HG02870 (cell line): ENCODE measurements around the gene GALNT14.

Experiments used
- ATAC-seq: cut with Tn5 transposase; IDR thresholded peaks from one replicate; pipeline ENCODE4 v1.9.1; 2021; ENCODE audit warnings: mild to moderate bottlenecking, moderate library complexity; ENCODE audit not compliant: unreplicated experiment

Gene GALNT14

GRCh38 chr2:30865243-30865642 is 273.0 kb downstream of the GALNT14 start:
- no peak for ATAC-seq

DNA sequence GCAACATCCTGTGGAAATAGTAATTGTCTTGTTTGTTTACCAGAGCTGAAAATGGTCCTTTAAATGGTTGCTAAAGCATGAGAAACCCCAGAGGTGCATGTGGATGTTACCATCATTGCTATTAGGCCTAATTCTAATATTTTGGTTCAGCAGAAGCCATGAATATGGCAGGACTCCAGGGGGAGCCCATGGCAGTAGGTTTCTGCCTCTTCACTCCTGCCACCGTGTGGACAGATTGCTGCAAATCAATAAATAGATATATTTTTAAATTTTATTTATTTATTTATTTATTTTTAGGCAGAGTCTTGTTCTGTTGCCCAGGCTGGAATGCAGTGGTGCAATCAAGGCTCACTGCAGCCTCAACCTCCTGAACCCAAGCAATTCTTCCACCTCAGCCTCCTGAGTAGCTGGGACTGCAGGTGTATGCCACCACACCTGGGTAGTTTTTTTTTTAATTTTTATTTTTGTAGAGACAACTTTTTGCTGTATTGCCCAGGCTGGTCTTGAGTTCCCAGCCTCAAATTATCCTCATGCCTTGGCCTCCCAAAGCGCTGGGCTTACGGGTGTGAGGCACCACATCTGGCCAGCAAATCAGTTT is 276.1 kb downstream of the GALNT14 start:
- no peak for ATAC-seq

GRCh38 chr2:30860726-30861125 is 277.5 kb downstream of the GALNT14 start:
- ATAC-seq, result no peak
